SK-N-SH (cell line): ENCODE data around the gene KCNQ2. TPM values are rescaled to one million over a fixed set of nuclear protein-coding genes. Genes with fewer than 3 reads are reported as not detected.
"Not testable (repeated sequence)": the region's sequence is repeated elsewhere in the genome, so short reads cannot be mapped to it uniquely, and the experiment has no call there.

Source experiments
- CTCF ChIA-PET: fragments of 300-600, 350-600 bp; formaldehyde crosslinking; extraction: SDS; loops from one replicate; lab custom pipeline; 2021; lab: Yijun Ruan, JAX
- POLR2A ChIA-PET: fragments of 350-600 bp; sonication (Branson Sonifier 250); formaldehyde crosslinking; extraction: SDS; loops from one replicate; lab custom pipeline; 2020; ENCODE audit warnings: antibody characterized with exemption, inconsistent platforms; lab: Yijun Ruan, JAX
- DNase-seq: peaks from one replicate; pipeline ENCODE4 v3.0.0; 2012
- H2AFZ ChIP-seq: fragments of 200-600 bp; sonication (generic); 2 replicates; pipeline ENCODE4 v1.8.1; 2016; ENCODE audit warnings: antibody characterized with exemption, mild to moderate bottlenecking, low read depth
- H3F3A ChIP-seq: fragments of 200-600 bp; sonication (generic); replicated peaks from 2 replicates; pipeline ENCODE3; 2016; ENCODE audit warnings: antibody characterized with exemption, mild to moderate bottlenecking; ENCODE audit not compliant: insufficient read depth
- H3K27ac ChIP-seq, 2 experiments: fragments of 200-500 bp in 1 of 2; fragments of 200-600 bp in 1 of 2; sonication (Bioruptor generic) in 1 of 2; sonication (generic), shearing (Covaris generic) in 1 of 2; 2 replicates each; pipeline versions ENCODE4 v1.5.1 to v1.6.1; 2014 to 2016; ENCODE audit warnings: low read depth in 2 of 2, inconsistent platforms in 1 of 2, low read length in 1 of 2, mild to moderate bottlenecking in 1 of 2, mixed read lengths in 1 of 2
- H3K27me3 ChIP-seq: fragments of 200-600 bp; sonication (generic), shearing (Covaris generic); 2 replicates; pipeline ENCODE4 v1.6.1; 2016; ENCODE audit warnings: mixed run types; ENCODE audit not compliant: insufficient read depth
- H3K36me3 ChIP-seq, 2 experiments: fragments of 200-500 bp in 1 of 2; fragments of 200-600 bp in 1 of 2; sonication (Bioruptor generic) in 1 of 2; sonication (generic) in 1 of 2; replicated peaks in 1 of 2; 2 replicates each; pipeline versions ENCODE3 to v1.5.1; 2014 to 2016; ENCODE audit warnings: low read length in 1 of 2, mild to moderate bottlenecking in 1 of 2; ENCODE audit not compliant: insufficient read depth in 2 of 2, control insufficient read depth in 1 of 2
- H3K4me1 ChIP-seq, 2 experiments: fragments of 200-500 bp in 1 of 2; fragments of 200-600 bp in 1 of 2; sonication (Bioruptor generic) in 1 of 2; sonication (generic), shearing (Covaris generic) in 1 of 2; 2 replicates each; pipeline versions ENCODE4 v1.5.1 to v1.6.1; 2014 to 2016; ENCODE audit warnings: low read depth in 1 of 2, low read length in 1 of 2, mixed run types in 1 of 2; ENCODE audit not compliant: insufficient read depth in 2 of 2, control insufficient read depth in 1 of 2
- H3K4me2 ChIP-seq: fragments of 200-600 bp; sonication (generic), shearing (Covaris generic); 2 replicates; pipeline ENCODE4 v1.6.1; 2017; ENCODE audit warnings: mixed run types
- H3K4me3 ChIP-seq, 2 experiments: fragments of 200-500 bp in 1 of 2; fragments of 200-600 bp in 1 of 2; sonication (Bioruptor generic) in 1 of 2; sonication (generic), shearing (Covaris generic) in 1 of 2; 2 replicates each; pipeline versions ENCODE4 v1.5.1 to v1.8.1; 2014 to 2016; ENCODE audit warnings: low read depth in 2 of 2, inconsistent platforms in 1 of 2, low read length in 1 of 2, mild to moderate bottlenecking in 1 of 2, mixed read lengths in 1 of 2, moderate library complexity in 1 of 2
- H3K79me2 ChIP-seq: fragments of 200-600 bp; sonication (generic); 2 replicates; pipeline ENCODE4 v1.8.1; 2017; ENCODE audit warnings: mild to moderate bottlenecking; ENCODE audit not compliant: insufficient read depth
- H3K9ac ChIP-seq: fragments of 200-600 bp; sonication (generic); 2 replicates; pipeline ENCODE4 v1.6.1; 2017; ENCODE audit warnings: mixed run types
- H3K9me2 ChIP-seq: fragments of 200-600 bp; sonication (generic); 2 replicates; pipeline ENCODE4 v1.6.1; 2017; ENCODE audit warnings: mixed run types
- H3K9me3 ChIP-seq: fragments of 200-600 bp; sonication (generic); 2 replicates; pipeline ENCODE4 v1.6.1; 2017; ENCODE audit warnings: mixed run types, mild to moderate bottlenecking, moderate library complexity
- H4K20me1 ChIP-seq: fragments of 200-600 bp; sonication (generic); 2 replicates; pipeline ENCODE4 v1.6.1; 2017; ENCODE audit warnings: mild to moderate bottlenecking, mixed run types; ENCODE audit not compliant: insufficient read depth
- FOSL2 ChIP-seq: IDR thresholded peaks from 2 replicates; pipeline ENCODE4 v1.4.0; 2012; ENCODE audit warnings: low read depth, mild to moderate bottlenecking, moderate library complexity, borderline replicate concordance
- FOXM1 ChIP-seq: IDR thresholded peaks from 2 replicates; pipeline ENCODE4 v1.4.0; 2012; ENCODE audit warnings: low read depth, mild to moderate bottlenecking
- GABPA ChIP-seq: IDR thresholded peaks from 2 replicates; pipeline ENCODE4 v1.4.0; 2012; ENCODE audit warnings: low read depth, mild to moderate bottlenecking
- IRF3 ChIP-seq: fragments of 150-350 bp; IDR thresholded peaks from 2 replicates; pipeline ENCODE4 v1.6.1; 2016; ENCODE audit warnings: mild to moderate bottlenecking, low read depth, low read length
- JUND ChIP-seq: IDR thresholded peaks from 2 replicates; pipeline ENCODE4 v1.4.0; 2012
- RAD21 ChIP-seq: IDR thresholded peaks from 2 replicates; pipeline ENCODE4 v1.6.1; 2012; ENCODE audit warnings: mild to moderate bottlenecking, low read length
- RXRA ChIP-seq: IDR thresholded peaks from 2 replicates; pipeline ENCODE4 v1.4.0; 2012; ENCODE audit warnings: low read depth, mild to moderate bottlenecking, borderline replicate concordance
- SIN3A ChIP-seq: IDR thresholded peaks from 2 replicates; pipeline ENCODE4 v1.6.1; 2012; ENCODE audit warnings: low read depth, mild to moderate bottlenecking, low read length, moderate library complexity, borderline replicate concordance
- TAF1 ChIP-seq: IDR thresholded peaks from 2 replicates; pipeline ENCODE4 v1.6.1; 2012; ENCODE audit warnings: low read depth, mild to moderate bottlenecking, low read length, moderate library complexity, borderline replicate concordance
- WGBS: methylation state at CpG from one replicate; pipeline ENCODE4 v1.1.6; 2017; ENCODE audit warnings: low lambda C conversion rate; 5-methylcytosine and 5-hydroxymethylcytosine counted together
- polyA plus RNA-seq, 3 experiments: library from polyadenylated mRNA; depleted of rRNA; stranded (reverse); fragments of >200 nt; gene quantifications; 2 replicates each; pipeline ENCODE4 v1.2.3, GENCODE V29; 2012

KCNQ2 gene
- polyA plus RNA-seq, 1 of the 3 experiments (the other 2 are of a cell fraction) = 3.9 TPM

DNA sequence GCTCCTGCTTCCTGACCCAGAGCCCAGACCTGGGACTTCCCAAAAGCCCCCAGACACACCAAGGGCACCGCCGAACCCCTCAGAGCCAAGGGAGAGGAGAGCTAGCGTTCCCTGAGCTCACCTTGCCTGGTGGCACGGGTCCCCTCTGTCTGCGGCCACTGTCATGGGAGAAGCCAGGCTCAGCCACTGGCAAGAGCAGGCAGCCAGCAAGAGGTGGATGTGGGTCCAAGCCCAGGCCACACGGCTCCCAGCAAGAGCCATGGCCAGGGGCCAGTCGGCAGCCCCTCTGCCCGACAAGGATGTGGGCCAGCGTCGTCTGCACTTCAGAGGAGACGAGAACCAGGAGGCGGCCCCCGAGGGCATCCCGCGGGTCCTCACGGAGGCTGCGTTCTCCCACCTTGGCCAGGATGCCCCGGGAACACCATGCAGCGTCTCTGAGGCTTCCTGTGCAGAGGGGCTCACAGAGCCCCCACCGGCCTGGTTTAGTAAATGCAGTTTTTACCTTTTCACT, 46.0 kb upstream of the KCNQ2 start:
- H3K9me3 ChIP-seq = no peaks in the 10 kb centered on the region
- peaks cover 4% of the 10 kb centered on the region for H3F3A ChIP-seq
- no peak overlapping the region for H3K27ac ChIP-seq
- WGBS = 88% methylated on average over 9 of the region's 20 CpGs
- no peaks in the 10 kb centered on the region for H3K9me2 ChIP-seq
- peaks cover 4 to 26% of the 10 kb centered on the region in 2 experiments; a peak in 3 of 4 replicates for H3K4me1 ChIP-seq
- ChIA-PET POLR2A (interaction anchor here (1.4 kb wide), 1 partner anchor 16 kb away, joined by 4 read pairs; no protein-coding TSS in a partner anchor), CTCF (interaction anchor here (1.0 to 8.7 kb wide), 5 partner anchors 14 to 84 kb away, joined by 3 to 82 read pairs (median 3); partner anchors contain the start of gene PTK6)
- no peak overlapping the region for H3K4me3 ChIP-seq
- H4K20me1 ChIP-seq = peaks cover 22% of the 10 kb centered on the region
- no peak overlapping the region for H3K9ac ChIP-seq
- H3K27me3 ChIP-seq = no peaks in the 10 kb centered on the region
- no peak overlapping the region for H3K4me2 ChIP-seq
- peaks cover 9 to 13% of the 10 kb centered on the region in 2 experiments for H3K36me3 ChIP-seq
- no peak for TF ChIP-seq JUND
- TF ChIP-seq FOSL2 = no peak
- no peak for TF ChIP-seq IRF3
- no peak for TF ChIP-seq TAF1
- no peak for TF ChIP-seq GABPA
- no peak for TF ChIP-seq FOXM1
- TF ChIP-seq RAD21 = peak; percentile 24; the same call in 1 of the 2 replicates
- H3K79me2 ChIP-seq = peaks cover 21% of the 10 kb centered on the region
- no peak overlapping the region for H2AFZ ChIP-seq
- peak; percentile 70 for DNase-seq

- H3K27ac ChIP-seq = no peak overlapping the region
- ChIA-PET CTCF (interaction anchor here (1.0 to 8.7 kb wide), 5 partner anchors 13 to 83 kb away, joined by 3 to 82 read pairs (median 3); partner anchors contain the start of gene PTK6), POLR2A (no interaction called here)
- DNase-seq = no peak
- H3K9me2 ChIP-seq = no peaks in the 10 kb centered on the region
- TF ChIP-seq FOXM1 (no peak), GABPA (no peak), SIN3A (no peak), RXRA (no peak), RAD21 (no peak)
- H3K4me2 ChIP-seq = no peak overlapping the region
- WGBS = 94% methylated on average over 20 of the region's 32 CpGs
- no peaks in the 10 kb centered on the region for H3F3A ChIP-seq
- H3K4me3 ChIP-seq = no peak overlapping the region
- peaks cover 4 to 25% of the 10 kb centered on the region in 2 experiments; a peak in 3 of 4 replicates for H3K4me1 ChIP-seq
- peaks cover 7% of the 10 kb centered on the region in 2 experiments for H3K36me3 ChIP-seq
- no peak overlapping the region for H2AFZ ChIP-seq
- H3K79me2 ChIP-seq = peaks cover 16% of the 10 kb centered on the region
- no peaks in the 10 kb centered on the region for H3K9me3 ChIP-seq
- H3K27me3 ChIP-seq = no peaks in the 10 kb centered on the region
- peaks cover 15% of the 10 kb centered on the region for H4K20me1 ChIP-seq
- H3K9ac ChIP-seq = no peak overlapping the region
Observed at GRCh38 chr20:63517376-63518309, 45.2 kb upstream of the KCNQ2 start.

- H3K27me3 ChIP-seq, H3K79me2 ChIP-seq, H3K4me2 ChIP-seq, H3K36me3 ChIP-seq, H2AFZ ChIP-seq, H3K27ac ChIP-seq, H3K4me3 ChIP-seq, H3F3A ChIP-seq, CTCF ChIA-PET, H3K9me3 ChIP-seq, H3K9ac ChIP-seq, H4K20me1 ChIP-seq, DNase-seq, POLR2A ChIA-PET, H3K9me2 ChIP-seq: not testable (repeated sequence)
- 86% methylated on average over 8 of the region's 10 CpGs for WGBS
- H3K4me1 ChIP-seq = peaks cover 0 to 11% of the 10 kb centered on the region in 2 experiments; a peak in 1 of 4 replicates
Observed at GRCh38 chr20:63514520-63514919, 42.1 kb upstream of the KCNQ2 start.
